ENCODE data around the gene C22orf31.

The C22orf31 gene

DNA sequence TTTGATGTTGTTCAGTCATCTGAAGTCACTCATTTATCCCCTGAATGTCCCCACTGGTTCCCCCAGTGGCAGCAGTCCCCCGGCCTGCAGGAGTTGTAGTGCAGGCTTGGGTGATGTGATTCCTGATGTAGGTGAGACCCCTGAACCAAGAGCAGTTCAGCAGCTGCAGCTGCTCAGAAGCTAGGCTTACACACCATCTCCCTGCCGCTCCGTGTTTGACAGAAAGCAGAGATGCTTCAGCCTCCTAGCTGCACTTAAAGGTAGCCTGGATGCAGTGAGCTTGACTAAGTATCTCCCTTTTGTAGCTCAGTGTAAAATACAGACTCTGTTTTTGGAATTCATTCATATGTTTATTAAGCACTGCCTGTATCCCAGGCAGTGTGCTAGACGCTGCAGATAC, 47.3 kb downstream of the C22orf31 start:
- Histone ChIP-seq H3K9ac (ENCODE audit: low read length) (no peak overlapping the region), H2BK5ac (ENCODE audit: low read depth, low read length, poor library complexity) (no peak overlapping the region), H2BK12ac (ENCODE audit: low read length) (no peak overlapping the region), H3K14ac (ENCODE audit: low read length) (no peak overlapping the region), H3K4me3 (ENCODE audit: low read depth, low read length) (no peak overlapping the region), H3K4ac (ENCODE audit: low read depth, low read length) (no peak overlapping the region), H4K91ac (ENCODE audit: low read depth, low read length) (no peak overlapping the region), H2AFZ (ENCODE audit: insufficient read depth, low read length, poor library complexity) (no peak overlapping the region), H3K36me3 (ENCODE audit: control insufficient read depth in 1 of 2, insufficient read depth in 2 of 2, low read length in 2 of 2) (peaks cover 0 to 2% of the 10 kb centered on the region in 2 experiments), H3K4me2 (ENCODE audit: low read length) (no peak overlapping the region), H2AK5ac (ENCODE audit: low read length) (no peak overlapping the region), H4K8ac (ENCODE audit: low read depth, low read length) (no peak overlapping the region), H3K27ac (ENCODE audit: low read depth, low read length) (no peak overlapping the region), H2BK120ac (ENCODE audit: insufficient read depth, low read length, poor library complexity) (no peak overlapping the region), H3K18ac (ENCODE audit: low read length) (no peak overlapping the region), H3K23ac (ENCODE audit: low read length) (no peak overlapping the region), H3K27me3 (ENCODE audit: insufficient read depth, low read length) (no peaks in the 10 kb centered on the region), H3K9me3 (ENCODE audit: insufficient read depth, low read depth, low read length) (peaks cover 1% of the 10 kb centered on the region), H3K79me2 (ENCODE audit: control insufficient read depth, insufficient read depth, low read length, poor library complexity) (no peaks in the 10 kb centered on the region), H3K4me1 (ENCODE audit: control insufficient read depth in 1 of 2, insufficient read depth in 2 of 2, low read length in 2 of 2) (no peaks in the 10 kb centered on the region), H3K79me1 (ENCODE audit: low read length) (no peaks in the 10 kb centered on the region), H4K12ac (ENCODE audit: low read depth, low read length) (no peak overlapping the region)
- DNase-seq = no peak
- WGBS (ENCODE audit: extremely low coverage, insufficient coverage, insufficient read length) = no CpG with 5 or more reads among the region's 4 CpGs

DNA sequence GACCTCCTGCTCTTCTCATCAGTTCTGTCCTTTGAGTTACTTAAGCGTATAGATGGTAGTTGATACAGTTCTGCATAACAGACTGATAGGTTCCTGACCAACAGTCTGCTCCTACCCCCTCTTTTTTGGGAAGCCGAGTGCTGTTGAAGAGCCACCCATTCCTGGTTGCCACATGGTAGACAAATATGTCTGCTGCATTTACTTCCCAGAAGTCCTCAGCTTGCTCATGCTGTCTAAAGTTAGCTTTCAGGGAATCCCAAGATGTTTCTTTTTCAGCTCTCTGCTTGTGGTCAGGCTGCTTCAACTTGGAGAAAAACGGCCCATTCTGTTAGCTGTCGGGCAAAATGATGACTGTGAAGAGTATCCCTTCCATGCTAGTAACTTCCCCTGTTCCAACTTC, 48.7 kb downstream of the C22orf31 start:
- no peak for DNase-seq
- peaks cover 1% of the 10 kb centered on the region for H3K9me3 ChIP-seq (ENCODE audit: insufficient read depth, low read depth, low read length)
- H3K4me3 ChIP-seq (ENCODE audit: low read depth, low read length) = no peak overlapping the region
- H3K4me2 ChIP-seq (ENCODE audit: low read length) = no peak overlapping the region
- no peak overlapping the region for H3K14ac ChIP-seq (ENCODE audit: low read length)
- no peak overlapping the region for H3K4ac ChIP-seq (ENCODE audit: low read depth, low read length)
- peaks cover 0 to 2% of the 10 kb centered on the region in 2 experiments for H3K36me3 ChIP-seq (ENCODE audit: control insufficient read depth in 1 of 2, insufficient read depth in 2 of 2, low read length in 2 of 2)
- peak overlapping the region; percentile 41 for H3K23ac ChIP-seq (ENCODE audit: low read length)
- H2AFZ ChIP-seq (ENCODE audit: insufficient read depth, low read length, poor library complexity) = no peak overlapping the region
- no CpG with 5 or more reads among the region's 4 CpGs for WGBS (ENCODE audit: extremely low coverage, insufficient coverage, insufficient read length)
- no peak overlapping the region for H4K8ac ChIP-seq (ENCODE audit: low read depth, low read length)
- H3K79me1 ChIP-seq (ENCODE audit: low read length) = no peaks in the 10 kb centered on the region
- no peak overlapping the region for H2BK12ac ChIP-seq (ENCODE audit: low read length)
- H2BK120ac ChIP-seq (ENCODE audit: insufficient read depth, low read length, poor library complexity) = no peak overlapping the region
- no peak overlapping the region for H4K12ac ChIP-seq (ENCODE audit: low read depth, low read length)
- H3K27ac ChIP-seq (ENCODE audit: low read depth, low read length) = no peak overlapping the region
- H2BK5ac ChIP-seq (ENCODE audit: low read depth, low read length, poor library complexity) = no peak overlapping the region
- H3K4me1 ChIP-seq (ENCODE audit: control insufficient read depth in 1 of 2, insufficient read depth in 2 of 2, low read length in 2 of 2) = no peaks in the 10 kb centered on the region
- no peak overlapping the region for H2AK5ac ChIP-seq (ENCODE audit: low read length)
- H3K27me3 ChIP-seq (ENCODE audit: insufficient read depth, low read length) = no peaks in the 10 kb centered on the region
- peak overlapping the region; percentile 44 for H3K9ac ChIP-seq (ENCODE audit: low read length)
- no peaks in the 10 kb centered on the region for H3K79me2 ChIP-seq (ENCODE audit: control insufficient read depth, insufficient read depth, low read length, poor library complexity)
- no peak overlapping the region for H3K18ac ChIP-seq (ENCODE audit: low read length)
- H4K91ac ChIP-seq (ENCODE audit: low read depth, low read length) = no peak overlapping the region

DNA sequence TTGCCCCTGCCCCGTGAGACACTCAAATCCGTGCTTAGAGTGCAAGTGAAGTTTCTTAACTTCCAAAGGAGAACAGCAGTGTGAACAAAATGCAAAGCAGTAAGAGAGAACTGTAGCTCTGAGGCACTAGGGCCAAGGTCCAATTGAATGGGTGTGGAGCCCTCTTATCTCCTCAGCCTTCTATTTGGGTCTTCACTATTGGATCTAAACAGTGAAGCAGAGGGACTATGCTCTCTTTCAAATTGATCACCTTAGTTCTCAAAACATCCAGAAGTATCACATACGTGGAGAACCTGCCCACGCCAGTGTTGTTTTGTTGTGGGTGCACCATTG, 49.6 kb downstream of the C22orf31 start:
- no peak overlapping the region for H3K23ac ChIP-seq (ENCODE audit: low read length)
- no peak overlapping the region for H3K4ac ChIP-seq (ENCODE audit: low read depth, low read length)
- peaks cover 1% of the 10 kb centered on the region for H3K9me3 ChIP-seq (ENCODE audit: insufficient read depth, low read depth, low read length)
- no peak overlapping the region for H2AK5ac ChIP-seq (ENCODE audit: low read length)
- H2BK12ac ChIP-seq (ENCODE audit: low read length) = no peak overlapping the region
- H3K27ac ChIP-seq (ENCODE audit: low read depth, low read length) = no peak overlapping the region
- H3K4me2 ChIP-seq (ENCODE audit: low read length) = no peak overlapping the region
- no CpG with 5 or more reads among the region's 4 CpGs for WGBS (ENCODE audit: extremely low coverage, insufficient coverage, insufficient read length)
- H3K18ac ChIP-seq (ENCODE audit: low read length) = no peak overlapping the region
- no peak overlapping the region for H3K4me3 ChIP-seq (ENCODE audit: low read depth, low read length)
- H3K14ac ChIP-seq (ENCODE audit: low read length) = no peak overlapping the region
- no peak overlapping the region for H3K9ac ChIP-seq (ENCODE audit: low read length)
- DNase-seq = no peak
- H2AFZ ChIP-seq (ENCODE audit: insufficient read depth, low read length, poor library complexity) = no peak overlapping the region
- no peaks in the 10 kb centered on the region for H3K4me1 ChIP-seq (ENCODE audit: control insufficient read depth in 1 of 2, insufficient read depth in 2 of 2, low read length in 2 of 2)
- H4K8ac ChIP-seq (ENCODE audit: low read depth, low read length) = no peak overlapping the region
- no peaks in the 10 kb centered on the region for H3K79me2 ChIP-seq (ENCODE audit: control insufficient read depth, insufficient read depth, low read length, poor library complexity)
- no peaks in the 10 kb centered on the region for H3K27me3 ChIP-seq (ENCODE audit: insufficient read depth, low read length)
- no peak overlapping the region for H2BK120ac ChIP-seq (ENCODE audit: insufficient read depth, low read length, poor library complexity)
- H4K12ac ChIP-seq (ENCODE audit: low read depth, low read length) = no peak overlapping the region
- peaks cover 0 to 2% of the 10 kb centered on the region in 2 experiments for H3K36me3 ChIP-seq (ENCODE audit: control insufficient read depth in 1 of 2, insufficient read depth in 2 of 2, low read length in 2 of 2)
- H3K79me1 ChIP-seq (ENCODE audit: low read length) = no peaks in the 10 kb centered on the region
- H4K91ac ChIP-seq (ENCODE audit: low read depth, low read length) = no peak overlapping the region
- H2BK5ac ChIP-seq (ENCODE audit: low read depth, low read length, poor library complexity) = no peak overlapping the region

GRCh38 chr22:29011240-29012100, 50.2 kb downstream of the C22orf31 start:
- peaks cover 1% of the 10 kb centered on the region for H3K9me3 ChIP-seq (ENCODE audit: insufficient read depth, low read depth, low read length)
- H3K27ac ChIP-seq (ENCODE audit: low read depth, low read length) = no peak overlapping the region

More at GRCh38 chr22:29011240-29012100, 50.2 kb downstream of the C22orf31 start:
- Histone ChIP-seq H4K12ac (ENCODE audit: low read depth, low read length) (no peak overlapping the region), H3K27me3 (ENCODE audit: insufficient read depth, low read length) (no peaks in the 10 kb centered on the region), H3K4me1 (ENCODE audit: control insufficient read depth in 1 of 2, insufficient read depth in 2 of 2, low read length in 2 of 2) (no peaks in the 10 kb centered on the region), H2BK5ac (ENCODE audit: low read depth, low read length, poor library complexity) (no peak overlapping the region), H3K79me1 (ENCODE audit: low read length) (no peaks in the 10 kb centered on the region), H3K14ac (ENCODE audit: low read length) (no peak overlapping the region), H3K18ac (ENCODE audit: low read length) (no peak overlapping the region), H2BK12ac (ENCODE audit: low read length) (no peak overlapping the region), H2BK120ac (ENCODE audit: insufficient read depth, low read length, poor library complexity) (no peak overlapping the region), H4K8ac (ENCODE audit: low read depth, low read length) (no peak overlapping the region), H3K9ac (ENCODE audit: low read length) (no peak overlapping the region), H2AK5ac (ENCODE audit: low read length) (no peak overlapping the region), H3K23ac (ENCODE audit: low read length) (no peak overlapping the region), H3K4me3 (ENCODE audit: low read depth, low read length) (no peak overlapping the region), H3K79me2 (ENCODE audit: control insufficient read depth, insufficient read depth, low read length, poor library complexity) (no peaks in the 10 kb centered on the region), H2AFZ (ENCODE audit: insufficient read depth, low read length, poor library complexity) (no peak overlapping the region), H3K36me3 (ENCODE audit: control insufficient read depth in 1 of 2, insufficient read depth in 2 of 2, low read length in 2 of 2) (peaks cover 0 to 2% of the 10 kb centered on the region in 2 experiments), H4K91ac (ENCODE audit: low read depth, low read length) (no peak overlapping the region), H3K4me2 (ENCODE audit: low read length) (no peak overlapping the region), H3K4ac (ENCODE audit: low read depth, low read length) (no peak overlapping the region)
- DNase-seq = no peak
- whole genome bisulfite sequencing (ENCODE audit: extremely low coverage, insufficient coverage, insufficient read length) = no CpG with 5 or more reads among the region's 14 CpGs

Measured in trophoblast cell (in vitro differentiated cells and primary cell).